HG03565 (cell line): ENCODE results near the gene SLC17A3.
A peak's percentile ranks its signal among the peaks of the same experiment; 100 is the strongest.

Experiments used
- ATAC-seq: cut with Tn5 transposase; IDR thresholded peaks from one replicate; pipeline ENCODE4 v1.9.1; 2021; ENCODE audit warnings: mild to moderate bottlenecking, moderate library complexity; ENCODE audit not compliant: unreplicated experiment

Gene SLC17A3

DNA sequence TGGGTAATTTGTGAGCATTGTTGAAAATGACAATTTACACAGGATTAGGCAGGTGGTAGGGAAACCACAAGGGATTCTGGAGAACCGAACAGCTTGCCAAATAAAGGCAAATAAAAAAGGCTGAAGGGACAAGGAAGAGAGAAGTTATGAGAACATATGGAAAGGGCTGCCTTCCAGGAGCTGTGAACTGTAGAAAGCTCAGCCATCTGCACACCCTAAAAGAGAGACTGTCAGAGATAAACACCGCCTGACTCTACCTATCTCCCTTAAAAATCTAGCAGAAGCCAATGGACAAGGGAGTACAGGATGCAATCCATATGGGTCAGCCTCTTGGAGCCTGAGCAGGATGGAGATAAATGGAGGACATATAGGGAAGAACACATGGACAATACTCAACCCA, 29.5 kb downstream of the SLC17A3 start:
- ATAC-seq = no peak

- peak; percentile 65 for ATAC-seq
These were observed 31.5 kb downstream of the SLC17A3 start for GRCh38 chr6:25842526-25842925.

DNA sequence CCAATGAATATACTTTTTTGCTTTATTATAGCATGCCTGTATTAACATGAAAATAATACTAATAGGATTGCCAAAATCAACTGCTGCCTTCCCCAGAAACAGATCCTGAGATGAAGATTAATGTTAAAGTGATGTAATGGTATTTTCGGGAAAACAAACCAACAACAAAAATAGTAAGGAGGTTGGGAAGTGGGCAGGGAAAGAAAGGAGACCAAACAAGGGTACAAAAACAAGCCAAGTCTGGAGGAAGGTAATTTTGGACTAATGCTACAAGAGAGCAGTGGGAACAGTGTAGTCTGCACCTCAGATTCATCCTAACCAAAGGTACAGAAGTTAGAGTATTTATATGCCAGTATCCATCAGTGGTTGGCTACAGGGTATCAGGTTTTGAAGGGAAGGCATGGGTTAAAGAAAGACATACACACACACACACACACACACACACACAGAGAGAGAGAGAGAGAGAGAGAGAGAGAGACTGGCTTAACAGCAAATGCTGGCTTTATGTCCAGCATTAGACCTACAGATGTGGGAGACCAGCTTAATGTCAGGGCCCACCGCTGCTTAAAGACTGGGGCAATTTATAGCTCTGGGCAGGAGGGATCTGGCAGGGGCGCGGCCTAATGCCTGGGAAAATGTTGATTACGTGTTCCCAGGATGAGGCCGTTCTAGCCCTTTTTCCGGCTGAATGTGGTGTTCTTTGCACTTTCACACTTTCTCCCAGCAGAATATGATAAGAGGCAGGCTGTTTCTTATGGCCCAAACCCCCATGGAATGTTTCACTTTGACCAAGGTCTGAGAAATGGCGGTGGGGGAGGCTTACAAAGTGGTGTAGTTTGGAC, 38.4 kb downstream of the SLC17A3 start:
- ATAC-seq = no peak

- ATAC-seq = no peak
These were observed 39.1 kb downstream of the SLC17A3 start for GRCh38 chr6:25834950-25835349.

GRCh38 chr6:25833136-25833535, 40.9 kb downstream of the SLC17A3 start:
- ATAC-seq = no peak

- no peak for ATAC-seq
These were observed 41.4 kb downstream of the SLC17A3 start for GRCh38 chr6:25832670-25833069.

DNA sequence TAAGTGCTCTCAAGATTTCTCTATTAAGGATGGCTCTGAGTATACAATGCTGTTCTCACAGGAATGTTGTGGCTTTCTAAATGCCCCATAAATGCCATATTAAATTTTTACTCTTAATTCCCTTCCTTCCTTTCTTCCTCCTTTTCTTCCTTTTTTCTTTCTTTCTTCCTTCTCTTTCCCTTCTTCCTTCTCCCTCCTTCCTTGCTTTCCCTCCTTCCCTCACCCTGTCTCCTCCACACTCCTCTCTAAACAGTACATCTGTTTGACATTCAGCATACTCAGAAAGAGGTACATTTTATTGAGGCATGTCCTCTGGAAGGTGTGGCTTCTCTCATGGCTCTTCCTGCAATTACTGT, 41.8 kb downstream of the SLC17A3 start:
- no peak for ATAC-seq

DNA sequence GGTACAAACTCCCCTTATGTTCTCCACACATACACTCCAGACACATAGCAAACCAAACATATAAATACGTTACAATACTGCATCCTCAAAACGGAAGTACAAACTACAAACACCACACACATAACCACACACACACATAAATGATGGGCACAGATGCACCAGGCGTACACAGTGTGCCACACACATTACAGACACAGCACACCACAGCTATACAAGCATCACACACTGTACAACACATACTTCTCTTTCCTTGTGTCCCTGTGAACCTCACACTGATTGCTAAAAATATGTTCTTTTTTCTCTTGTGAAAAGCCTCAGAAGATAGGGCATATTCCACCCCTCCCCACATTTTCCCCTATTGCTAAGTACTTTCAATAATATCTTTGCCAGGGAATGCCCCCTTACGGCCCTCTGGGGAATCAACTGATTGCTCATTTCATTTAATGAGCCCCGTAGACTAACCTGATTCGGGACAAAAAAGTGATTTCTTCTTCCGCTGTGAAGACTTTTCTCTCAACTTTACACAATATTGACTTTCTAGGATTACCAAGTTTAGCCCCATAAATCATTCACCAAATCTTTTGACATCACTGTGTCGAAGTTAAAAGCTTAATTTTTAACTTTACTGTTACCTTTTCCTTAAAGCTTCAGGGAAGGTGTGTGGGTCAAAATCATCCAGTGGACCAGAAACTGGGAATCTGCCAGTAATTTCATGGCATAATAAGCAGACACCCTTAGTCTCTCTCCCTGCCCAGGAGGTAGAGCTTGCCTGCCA, 42.3 kb downstream of the SLC17A3 start, which contains the start of gene SLC17A1:
TSS of gene SLC17A1 (minus strand) at position 521 of the 775 bp plus-strand sequence. CDS start 1,495 bp downstream, outside the sequence.
- no peak for ATAC-seq

- ATAC-seq = no peak
These were observed 43.6 kb downstream of the SLC17A3 start for GRCh38 chr6:25830458-25830857.

GRCh38 chr6:25829375-25829774, 44.7 kb downstream of the SLC17A3 start:
- ATAC-seq = peak; percentile 84

DNA sequence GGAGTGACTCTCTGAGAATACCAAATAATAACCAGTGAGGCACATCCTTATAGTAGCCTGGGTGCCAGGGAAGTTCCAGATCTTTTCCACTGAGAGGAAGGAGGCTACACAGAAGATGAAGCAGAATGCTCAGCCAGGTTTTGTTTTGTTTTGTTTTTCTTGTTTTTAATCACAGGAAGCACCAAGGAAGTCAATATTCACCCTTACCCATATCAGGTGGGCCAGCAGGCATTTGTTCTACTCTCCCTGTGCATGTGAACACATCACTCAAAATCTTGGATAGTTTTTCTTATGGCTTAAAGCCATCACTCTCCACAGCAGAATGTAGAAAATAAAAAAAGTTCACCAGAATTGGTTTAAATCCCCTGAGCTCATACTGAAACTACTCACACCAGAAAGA, 52.7 kb downstream of the SLC17A3 start:
- ATAC-seq = no peak

DNA sequence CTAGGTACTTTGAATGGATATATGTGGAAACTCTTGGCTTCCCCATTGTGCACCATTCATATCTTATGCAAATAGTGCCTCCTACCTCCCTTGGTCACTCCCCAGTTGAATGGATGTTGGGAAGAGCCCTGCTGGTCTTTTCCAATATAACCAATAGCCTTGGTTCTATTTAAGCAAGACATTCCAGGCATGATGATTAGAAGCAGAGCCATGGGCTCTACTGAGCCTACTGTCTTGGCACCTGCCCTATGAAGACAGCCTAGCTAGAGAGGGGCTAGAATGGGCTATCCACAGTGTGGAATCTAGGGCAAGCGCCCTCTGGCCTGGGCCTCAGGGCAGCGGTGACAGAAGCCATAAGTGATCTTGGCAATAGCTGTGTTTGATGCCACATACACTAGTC, 57.8 kb downstream of the SLC17A3 start:
- no peak for ATAC-seq

DNA sequence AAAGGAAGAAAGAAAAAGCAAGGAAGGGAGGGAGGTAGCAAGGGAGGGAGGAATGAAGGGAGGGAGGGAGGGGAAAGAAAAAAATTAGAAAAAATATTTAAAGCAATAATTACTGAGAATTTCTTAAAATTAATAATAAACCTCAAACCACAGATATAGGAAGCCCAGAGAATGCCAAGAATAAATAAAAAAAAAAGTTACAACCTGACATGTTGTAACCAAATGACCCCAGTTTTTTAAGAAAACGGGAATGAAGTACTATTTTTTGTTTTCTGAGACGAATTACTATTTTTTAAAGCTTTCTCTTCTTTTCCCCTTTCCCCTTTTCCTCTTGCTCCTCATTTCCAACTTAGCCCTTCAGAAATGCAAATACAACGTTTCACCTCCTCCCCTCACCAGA, 58.8 kb downstream of the SLC17A3 start:
- no peak for ATAC-seq

DNA sequence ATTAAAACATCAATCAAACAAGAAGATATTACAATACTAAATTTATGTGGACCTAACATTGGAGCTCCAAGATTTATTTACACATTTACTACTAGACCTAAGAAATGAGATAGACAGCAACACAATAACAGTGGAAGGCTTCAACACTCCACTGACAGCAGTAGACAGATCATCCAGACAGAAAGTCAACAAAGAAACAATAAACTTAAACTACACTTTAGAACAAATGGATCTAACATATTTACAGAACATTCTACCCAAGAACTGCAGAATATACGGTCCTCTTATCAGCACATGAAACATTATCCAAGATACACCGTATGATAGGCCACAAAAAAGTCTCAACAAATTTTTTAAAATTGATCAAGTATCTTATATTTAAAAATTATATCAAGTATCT, 69.2 kb downstream of the SLC17A3 start:
- no peak for ATAC-seq

- no peak for ATAC-seq
These were observed 72.6 kb downstream of the SLC17A3 start for GRCh38 chr6:25801436-25801835.
